HL-60 (cell line): ENCODE measurements around the gene FEZ2.

Experiments
- DNase-seq, 2 experiments: peaks; one replicate each; pipeline ENCODE4 v3.0.0-alpha.2; 2010 to 2020; ENCODE audit warnings: low read depth in 1 of 2, low spot score in 1 of 2
- H3K27ac ChIP-seq: fragments of 250-450 bp; sonication (Bioruptor Pico); replicated peaks from 2 replicates; pipeline ENCODE4 v1.5.1; 2020; ENCODE audit warnings: mild to moderate bottlenecking, moderate library complexity
- H3K27me3 ChIP-seq: fragments of 250-450 bp; sonication (Bioruptor Pico); 2 replicates; pipeline ENCODE4 v1.5.1; 2021; ENCODE audit warnings: mild to moderate bottlenecking, moderate library complexity; ENCODE audit not compliant: insufficient read depth, poor library complexity, severe bottlenecking
- H3K4me3 ChIP-seq: replicated peaks from 2 replicates; pipeline ENCODE4 v1.5.1; 2011; ENCODE audit warnings: mild to moderate bottlenecking, control low read depth, low read length; ENCODE audit not compliant: insufficient read depth
- GABPA ChIP-seq: IDR thresholded peaks from 2 replicates; pipeline ENCODE4 v1.6.1; 2012; ENCODE audit warnings: low read depth
- POLR2AphosphoS5 ChIP-seq: IDR thresholded peaks from 2 replicates; pipeline ENCODE4 v1.6.1; 2012; ENCODE audit warnings: low read depth
- SPI1 ChIP-seq: IDR thresholded peaks from 2 replicates; pipeline ENCODE4 v1.6.1; 2012; ENCODE audit warnings: low read depth, mild to moderate bottlenecking, borderline replicate concordance
- TF ChIP-seq, protein P1 (sequence below): IDR thresholded peaks from 2 replicates; pipeline ENCODE4 v1.6.1; 2012; ENCODE audit warnings: low read depth; ENCODE audit not compliant: insufficient replicate concordance
- TF ChIP-seq, protein P2 (sequence below): IDR thresholded peaks from one replicate; pipeline ENCODE4 v1.5.1; 2011; ENCODE audit warnings: low read length, control low read depth, inconsistent platforms; ENCODE audit not compliant: insufficient read depth

Gene FEZ2

DNA sequence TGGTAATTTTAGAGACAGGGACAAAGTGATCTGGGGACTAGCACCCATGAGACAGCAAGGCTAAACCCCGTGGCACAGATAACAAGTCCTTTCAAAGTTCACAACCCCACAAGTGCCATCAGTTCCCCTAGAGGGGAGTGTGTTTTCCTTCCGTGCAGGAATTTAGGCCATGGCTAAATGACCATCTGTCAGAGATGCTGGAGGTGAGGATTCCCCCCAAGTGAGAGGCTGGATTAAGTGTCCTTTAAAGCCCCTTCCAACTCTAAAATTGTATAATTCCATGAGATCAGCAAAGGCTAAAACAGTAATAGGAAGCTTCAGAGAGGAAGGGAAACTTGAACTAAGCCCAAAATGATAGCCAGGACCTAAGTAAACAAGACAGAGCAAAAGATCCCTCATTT is 8.7 kb downstream of the FEZ2 start:
- Histone ChIP-seq H3K27me3 (no peaks in the 10 kb centered on the region), H3K27ac (no peak overlapping the region), H3K4me3 (no peak overlapping the region)
- DNase-seq, result no peak
- TF ChIP-seq, protein P1, sequence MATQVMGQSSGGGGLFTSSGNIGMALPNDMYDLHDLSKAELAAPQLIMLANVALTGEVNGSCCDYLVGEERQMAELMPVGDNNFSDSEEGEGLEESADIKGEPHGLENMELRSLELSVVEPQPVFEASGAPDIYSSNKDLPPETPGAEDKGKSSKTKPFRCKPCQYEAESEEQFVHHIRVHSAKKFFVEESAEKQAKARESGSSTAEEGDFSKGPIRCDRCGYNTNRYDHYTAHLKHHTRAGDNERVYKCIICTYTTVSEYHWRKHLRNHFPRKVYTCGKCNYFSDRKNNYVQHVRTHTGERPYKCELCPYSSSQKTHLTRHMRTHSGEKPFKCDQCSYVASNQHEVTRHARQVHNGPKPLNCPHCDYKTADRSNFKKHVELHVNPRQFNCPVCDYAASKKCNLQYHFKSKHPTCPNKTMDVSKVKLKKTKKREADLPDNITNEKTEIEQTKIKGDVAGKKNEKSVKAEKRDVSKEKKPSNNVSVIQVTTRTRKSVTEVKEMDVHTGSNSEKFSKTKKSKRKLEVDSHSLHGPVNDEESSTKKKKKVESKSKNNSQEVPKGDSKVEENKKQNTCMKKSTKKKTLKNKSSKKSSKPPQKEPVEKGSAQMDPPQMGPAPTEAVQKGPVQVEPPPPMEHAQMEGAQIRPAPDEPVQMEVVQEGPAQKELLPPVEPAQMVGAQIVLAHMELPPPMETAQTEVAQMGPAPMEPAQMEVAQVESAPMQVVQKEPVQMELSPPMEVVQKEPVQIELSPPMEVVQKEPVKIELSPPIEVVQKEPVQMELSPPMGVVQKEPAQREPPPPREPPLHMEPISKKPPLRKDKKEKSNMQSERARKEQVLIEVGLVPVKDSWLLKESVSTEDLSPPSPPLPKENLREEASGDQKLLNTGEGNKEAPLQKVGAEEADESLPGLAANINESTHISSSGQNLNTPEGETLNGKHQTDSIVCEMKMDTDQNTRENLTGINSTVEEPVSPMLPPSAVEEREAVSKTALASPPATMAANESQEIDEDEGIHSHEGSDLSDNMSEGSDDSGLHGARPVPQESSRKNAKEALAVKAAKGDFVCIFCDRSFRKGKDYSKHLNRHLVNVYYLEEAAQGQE, result no peak
- TF ChIP-seq, protein P2, sequence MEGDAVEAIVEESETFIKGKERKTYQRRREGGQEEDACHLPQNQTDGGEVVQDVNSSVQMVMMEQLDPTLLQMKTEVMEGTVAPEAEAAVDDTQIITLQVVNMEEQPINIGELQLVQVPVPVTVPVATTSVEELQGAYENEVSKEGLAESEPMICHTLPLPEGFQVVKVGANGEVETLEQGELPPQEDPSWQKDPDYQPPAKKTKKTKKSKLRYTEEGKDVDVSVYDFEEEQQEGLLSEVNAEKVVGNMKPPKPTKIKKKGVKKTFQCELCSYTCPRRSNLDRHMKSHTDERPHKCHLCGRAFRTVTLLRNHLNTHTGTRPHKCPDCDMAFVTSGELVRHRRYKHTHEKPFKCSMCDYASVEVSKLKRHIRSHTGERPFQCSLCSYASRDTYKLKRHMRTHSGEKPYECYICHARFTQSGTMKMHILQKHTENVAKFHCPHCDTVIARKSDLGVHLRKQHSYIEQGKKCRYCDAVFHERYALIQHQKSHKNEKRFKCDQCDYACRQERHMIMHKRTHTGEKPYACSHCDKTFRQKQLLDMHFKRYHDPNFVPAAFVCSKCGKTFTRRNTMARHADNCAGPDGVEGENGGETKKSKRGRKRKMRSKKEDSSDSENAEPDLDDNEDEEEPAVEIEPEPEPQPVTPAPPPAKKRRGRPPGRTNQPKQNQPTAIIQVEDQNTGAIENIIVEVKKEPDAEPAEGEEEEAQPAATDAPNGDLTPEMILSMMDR, result no peak
- TF ChIP-seq SPI1, result no peak
- no peak for TF ChIP-seq GABPA
- TF ChIP-seq POLR2AphosphoS5, result no peak

DNA sequence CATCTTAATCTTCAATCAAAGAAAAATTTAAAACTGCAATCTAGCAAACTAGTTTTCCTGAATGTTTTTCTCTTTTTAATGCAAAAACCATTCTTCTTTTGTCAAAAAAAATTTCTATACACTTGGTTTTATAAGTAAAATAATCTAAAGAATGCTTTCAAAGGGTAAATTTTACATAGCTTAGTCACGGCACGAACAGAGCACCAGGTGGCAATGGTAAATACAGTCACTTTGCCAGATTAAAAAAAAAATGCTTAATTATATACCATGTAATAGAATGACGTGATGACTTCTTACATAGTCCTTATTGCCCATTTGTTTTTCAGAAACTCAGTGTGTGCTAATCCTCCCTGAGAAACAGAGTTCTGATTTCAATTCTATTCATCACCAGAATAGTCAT is 10.4 kb downstream of the FEZ2 start:
- Histone ChIP-seq H3K27ac (no peak overlapping the region), H3K27me3 (no peaks in the 10 kb centered on the region), H3K4me3 (no peak overlapping the region)
- DNase-seq, result no peak
- TF ChIP-seq GABPA (no peak), SPI1 (no peak), POLR2AphosphoS5 (no peak)
- TF ChIP-seq, protein P2, result no peak
- TF ChIP-seq, protein P1, result no peak

DNA sequence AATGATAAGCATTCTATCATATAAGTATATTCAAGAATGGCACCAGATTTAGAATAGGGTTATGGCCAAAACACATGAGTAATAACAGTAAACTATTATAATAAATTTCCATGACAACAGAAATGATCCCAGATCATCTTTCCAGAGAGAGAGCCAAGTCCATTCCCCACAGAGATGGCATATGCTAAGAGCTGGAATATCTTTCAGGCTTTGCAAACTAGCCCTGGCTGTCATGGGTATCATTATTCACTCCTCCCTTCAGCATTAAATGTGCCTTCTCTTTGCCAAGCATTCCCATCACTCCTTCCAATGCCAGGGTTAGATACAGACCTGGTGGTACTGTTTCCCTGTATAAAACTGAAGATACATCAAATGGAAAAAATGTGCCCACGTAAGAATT is 10.9 kb downstream of the FEZ2 start:
- DNase-seq, result no peak
- Histone ChIP-seq H3K4me3 (no peak overlapping the region), H3K27ac (no peak overlapping the region), H3K27me3 (no peaks in the 10 kb centered on the region)
- no peak for TF ChIP-seq POLR2AphosphoS5
- TF ChIP-seq, protein P1, result no peak

DNA sequence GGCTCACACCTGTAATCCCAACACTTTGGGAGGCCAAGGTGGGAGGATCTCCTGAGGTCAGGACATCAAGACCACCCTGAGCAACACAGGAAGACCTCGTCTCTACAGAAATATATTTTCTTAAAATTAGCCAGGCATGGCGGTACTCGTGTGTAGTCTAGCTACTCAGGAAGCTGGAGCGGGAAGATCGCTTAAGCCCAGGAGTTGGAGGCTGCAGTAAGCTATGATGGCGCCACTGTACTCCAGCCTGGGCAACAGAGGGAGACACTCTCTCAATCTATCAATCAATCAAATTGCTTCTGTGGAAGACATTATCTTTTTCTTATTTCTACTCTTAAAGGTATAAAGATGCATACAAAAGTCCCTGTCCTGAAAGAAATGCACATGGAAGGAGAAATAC is 11.3 kb downstream of the FEZ2 start:
- TF ChIP-seq, protein P1, result no peak
- TF ChIP-seq SPI1 (no peak), GABPA (no peak), POLR2AphosphoS5 (no peak)
- TF ChIP-seq, protein P2, result no peak
- H3K27ac ChIP-seq, result no peak overlapping the region
- DNase-seq, result no peak
- H3K27me3 ChIP-seq, result no peaks in the 10 kb centered on the region
- no peak overlapping the region for H3K4me3 ChIP-seq
